ENCODE measurements around the gene C15orf40. TPM values are rescaled to one million over a fixed set of nuclear protein-coding genes. Genes with fewer than 3 reads are reported as not detected.
"Not testable (repeated sequence)": the region's sequence is repeated elsewhere in the genome, so short reads cannot be mapped to it uniquely, and the experiment has no call there.

Gene C15orf40
- total RNA-seq, 4 donors from 2014 or later: 8.6 to 28.2 (median 22.5) TPM

- TF ChIP-seq POLR2A (IDR thresholded peaks at IDR 0.05): no peak
- TF ChIP-seq CTCF (IDR thresholded peaks at IDR 0.05): no peak
- WGBS, 2 donors: 75 to 90% methylated on average over 4 of the region's 4 CpGs
- intact Hi-C loops (cut with DNase I; ENCODE audit: low total_unique reads): no loop called here
- no peak overlapping the region for H3K4me3 ChIP-seq (ENCODE audit: low read depth, poor library complexity, severe bottlenecking)
- no peak for DNase-seq (ENCODE audit: low spot score in 2 of 2)
Observed at GRCh38 chr15:83015361-83015760, 3.9 kb upstream of the C15orf40 start.

- no peak overlapping the region for H3K4me3 ChIP-seq (ENCODE audit: low read depth, poor library complexity, severe bottlenecking)
- intact Hi-C loops (cut with DNase I; ENCODE audit: low total_unique reads): no loop called here
- TF ChIP-seq CTCF (IDR thresholded peaks at IDR 0.05): no peak
- TF ChIP-seq POLR2A (IDR thresholded peaks at IDR 0.05): no peak
- 64 to 69% methylated on average over 5 of the region's 5 CpGs for WGBS, 2 donors
- DNase-seq (ENCODE audit: low spot score in 2 of 2): no peak
Observed at GRCh38 chr15:83014205-83014653, 2.8 kb upstream of the C15orf40 start.

- peak in 1 of 2 donors; percentile 46 for DNase-seq (ENCODE audit: low spot score in 2 of 2)
- WGBS, 2 donors: 91 to 96% methylated on average over 6 of the region's 6 CpGs
- no peak for TF ChIP-seq POLR2A (IDR thresholded peaks at IDR 0.05)
- no peak for TF ChIP-seq CTCF (IDR thresholded peaks at IDR 0.05)
- intact Hi-C loops (cut with DNase I; ENCODE audit: low total_unique reads): no loop called here
- H3K4me3 ChIP-seq (ENCODE audit: low read depth, poor library complexity, severe bottlenecking): no peak overlapping the region
Observed at GRCh38 chr15:83012636-83013035, 1.2 kb upstream of the C15orf40 start.

GRCh38 chr15:83012076-83012426, 612 bp upstream of the C15orf40 start:
- peak overlapping the region; percentile 91 for H3K4me3 ChIP-seq (ENCODE audit: low read depth, poor library complexity, severe bottlenecking)
- intact Hi-C loops (cut with DNase I; ENCODE audit: low total_unique reads): no loop called here
- WGBS, 2 donors: 32 to 38% methylated on average over 9 of the region's 9 CpGs
- TF ChIP-seq POLR2A (IDR thresholded peaks at IDR 0.05) (no peak), CTCF (IDR thresholded peaks at IDR 0.05) (no peak)
- DNase-seq (ENCODE audit: low spot score in 2 of 2): no peak

GRCh38 chr15:83010709-83011270, 649 bp downstream of the C15orf40 start:
- TF ChIP-seq POLR2A (IDR thresholded peaks at IDR 0.05) (no peak), CTCF (IDR thresholded peaks at IDR 0.05) (peak in 1 of 3 donors; percentile 23)
- 7 to 9% methylated on average over 15 of the region's 15 CpGs for WGBS, 2 donors
- H3K4me3 ChIP-seq (ENCODE audit: low read depth, poor library complexity, severe bottlenecking): peak overlapping the region; percentile 91
- peak; percentile 69 to 91 for DNase-seq (ENCODE audit: low spot score in 2 of 2)
- intact Hi-C loops (cut with DNase I; ENCODE audit: low total_unique reads): no loop called here

GRCh38 chr15:83000672-83001031, 10.8 kb downstream of the C15orf40 start:
- H3K4me3 ChIP-seq (ENCODE audit: low read depth, poor library complexity, severe bottlenecking); DNase-seq (ENCODE audit: low spot score in 2 of 2): not testable (repeated sequence)
- intact Hi-C loops (cut with DNase I; ENCODE audit: low total_unique reads): loop anchor here (10.0 kb wide), 1 partner anchor 146 kb away; no protein-coding TSS in a partner anchor
- 88 to 94% methylated on average over 3 of the region's 3 CpGs for WGBS, 2 donors
